Activated T-cell treated with anti-CD3 and anti-CD28 coated beads, Interleukin-2, amount 50 U/mL, for 4 hours (primary cell): Measurements from ENCODE around the gene UBL5. TPM values are rescaled to one million over a fixed set of nuclear protein-coding genes. Genes with fewer than 3 reads are reported as not detected.
"Not testable (repeated sequence)": the region's sequence is repeated elsewhere in the genome, so short reads cannot be mapped to it uniquely, and the experiment has no call there.

Experiments
- ATAC-seq, 2 donors: fragments of 200-7000 bp; cut with Tn5 transposase; one replicate each; pipeline ENCODE4 v1.10.0; 2021
- DNase-seq: peaks from one replicate; pipeline ENCODE4 v3.0.0-alpha.2; 2020
- H3K27me3 Mint-ChIP-seq: one replicate; pipeline ENCODE4 v1.8.0; 2021; ENCODE audit warnings: low read depth, mixed read lengths
- H3K36me3 Mint-ChIP-seq: one replicate; pipeline ENCODE4 v1.8.0; 2022; ENCODE audit warnings: mixed read lengths; ENCODE audit not compliant: insufficient read depth
- H3K4me1 Mint-ChIP-seq: one replicate; pipeline ENCODE4 v1.8.0; 2021; ENCODE audit warnings: low read depth, mixed read lengths
- H3K4me3 Mint-ChIP-seq: one replicate; pipeline ENCODE4 v1.8.0; 2021; ENCODE audit warnings: mild to moderate bottlenecking, moderate library complexity, mixed read lengths
- H3K9me3 Mint-ChIP-seq: one replicate; pipeline ENCODE4 v1.8.0; 2021; ENCODE audit warnings: mixed read lengths
- total RNA-seq, 3 donors: library from RNA; stranded (reverse); gene quantifications; one replicate each; pipeline ENCODE4 v1.2.1, GENCODE V29; 2021

UBL5 gene
- total RNA-seq, 3 donors from 2014 or later, result 323 to 345 (median 343) TPM

DNA sequence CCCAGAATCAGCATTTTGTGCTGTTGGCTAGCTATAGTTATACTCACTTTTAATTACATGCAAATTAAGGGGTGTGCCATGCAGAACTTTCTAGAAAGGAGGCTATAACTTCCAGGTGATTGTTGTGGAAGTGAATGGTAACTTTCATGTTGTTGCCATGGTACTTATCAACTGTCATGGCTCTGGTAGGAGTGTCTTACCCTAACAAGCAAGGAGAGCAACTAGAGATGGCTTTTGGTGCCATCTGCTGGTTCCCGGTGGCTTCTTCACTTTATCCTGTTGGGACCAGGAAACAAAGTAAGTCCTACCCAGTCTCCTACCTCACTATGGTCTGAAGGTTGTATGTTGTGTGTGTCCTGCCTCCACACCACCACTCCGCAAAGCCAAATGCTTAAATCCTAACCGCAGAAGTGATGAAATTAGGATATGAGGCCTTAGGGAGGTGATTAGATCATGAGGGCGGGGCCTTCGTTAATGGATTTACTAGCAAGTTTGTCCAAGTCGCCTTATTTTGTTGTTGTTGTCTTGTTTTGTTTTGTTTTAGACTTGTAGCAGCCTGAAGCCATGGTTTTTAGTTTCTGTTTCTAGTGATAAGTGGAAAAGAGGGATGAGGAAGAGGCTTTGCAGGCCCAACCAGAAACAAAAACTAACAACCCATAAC is 31.5 kb upstream of the UBL5 start:
- DNase-seq, result peak; percentile 77
- Mint-ChIP-seq H3K27me3 (no peaks in the 10 kb centered on the region), H3K9me3 (no peaks in the 10 kb centered on the region), H3K4me3 (no peak overlapping the region), H3K36me3 (no peaks in the 10 kb centered on the region), H3K4me1 (peaks cover 24% of the 10 kb centered on the region)
- ATAC-seq, result peak; percentile 41 to 50

DNA sequence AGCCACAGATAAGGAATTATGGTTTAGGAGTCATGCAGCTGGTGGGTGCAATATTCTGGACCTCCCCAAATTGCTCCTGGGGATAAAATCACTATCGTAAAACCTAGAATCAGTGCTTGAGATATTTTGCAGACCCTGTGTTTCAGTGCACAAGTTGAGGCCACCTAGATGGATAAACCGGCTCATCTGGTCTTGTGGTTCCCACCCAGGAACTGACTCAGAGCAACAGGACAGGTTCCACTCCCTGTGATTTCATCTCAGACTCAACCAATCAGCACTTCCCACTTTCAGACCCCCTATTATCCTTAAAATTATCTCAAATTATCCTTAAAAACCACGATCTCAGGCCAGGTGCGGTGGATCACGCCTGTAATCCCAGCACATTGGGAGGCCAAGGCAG is 29.8 kb upstream of the UBL5 start:
- DNase-seq, result no peak
- no peak for ATAC-seq
- peaks cover 21% of the 10 kb centered on the region for H3K4me1 Mint-ChIP-seq
- H3K4me3 Mint-ChIP-seq, result no peak overlapping the region
- no peaks in the 10 kb centered on the region for H3K36me3 Mint-ChIP-seq
- H3K9me3 Mint-ChIP-seq, result no peaks in the 10 kb centered on the region
- no peaks in the 10 kb centered on the region for H3K27me3 Mint-ChIP-seq

DNA sequence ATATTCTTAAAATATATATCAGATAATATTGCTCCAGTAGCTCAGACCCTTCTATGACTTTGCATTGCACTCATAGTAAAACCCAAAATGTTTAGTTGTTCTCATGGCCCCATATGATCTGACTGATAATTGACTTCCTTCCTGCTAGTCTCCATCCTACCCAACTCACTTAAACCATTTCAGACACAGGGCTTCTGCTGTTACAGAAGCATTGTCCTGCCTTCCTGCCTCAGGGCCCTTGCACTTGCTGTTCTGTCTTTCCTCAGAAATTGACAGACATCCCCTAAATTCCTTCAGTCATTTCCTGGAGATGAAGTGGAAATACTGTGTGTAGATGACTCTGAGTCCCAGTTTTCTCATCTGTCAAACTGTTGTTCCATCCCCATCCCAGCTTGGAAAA is 28.6 kb upstream of the UBL5 start:
- Mint-ChIP-seq H3K9me3 (no peaks in the 10 kb centered on the region), H3K36me3 (no peaks in the 10 kb centered on the region)

DNA sequence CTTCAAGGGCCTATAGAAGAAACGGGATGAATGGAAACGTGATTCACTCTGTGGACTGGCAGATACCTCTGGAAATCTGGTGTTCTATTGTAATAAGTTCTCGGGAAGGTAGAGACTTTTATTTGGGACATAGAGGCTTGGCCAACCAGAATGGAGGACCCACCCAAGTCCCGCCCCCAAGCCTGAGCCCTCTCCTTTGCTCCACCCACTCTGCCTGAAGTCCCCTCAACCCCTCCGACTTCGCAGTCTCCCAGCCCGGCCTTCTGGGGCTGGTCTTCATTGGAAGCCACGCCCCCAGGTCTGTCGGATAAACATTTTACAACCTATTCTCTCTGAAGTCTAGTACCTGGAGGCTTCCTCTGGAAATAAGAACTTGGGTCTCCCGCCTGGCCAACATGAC is 25.7 kb upstream of the UBL5 start:
- no peak for DNase-seq
- Mint-ChIP-seq H3K27me3 (no peaks in the 10 kb centered on the region), H3K9me3 (no peaks in the 10 kb centered on the region), H3K4me3 (no peak overlapping the region), H3K36me3 (no peaks in the 10 kb centered on the region), H3K4me1 (peaks cover 14% of the 10 kb centered on the region)
- ATAC-seq, result no peak

More for the DNA sequence above, 28.6 kb upstream of the UBL5 start:
- DNase-seq (no peak), ATAC-seq (no peak)
- Mint-ChIP-seq H3K4me1 (peaks cover 16% of the 10 kb centered on the region), H3K27me3 (no peaks in the 10 kb centered on the region), H3K4me3 (no peak overlapping the region)

DNA sequence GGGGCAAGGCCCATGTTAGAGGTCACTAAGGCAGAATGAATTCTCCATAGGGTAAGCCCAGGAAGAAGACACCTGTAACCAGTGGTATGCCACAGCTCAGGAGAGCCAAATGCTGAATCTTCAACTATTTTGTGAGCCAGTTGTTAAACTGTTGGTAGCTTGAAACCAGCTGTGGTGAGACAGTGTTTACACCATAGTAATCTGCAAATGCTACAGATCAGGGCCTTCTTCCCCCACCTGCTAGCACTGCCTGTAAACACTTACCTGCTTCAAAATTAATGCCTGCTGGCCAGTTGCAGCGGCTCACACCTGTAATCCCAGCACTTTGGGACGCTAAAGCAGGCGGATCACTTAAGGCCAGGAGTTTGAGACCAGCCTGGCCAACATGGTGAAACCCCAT is 20.9 kb upstream of the UBL5 start:
- no peaks in the 10 kb centered on the region for H3K27me3 Mint-ChIP-seq
- H3K36me3 Mint-ChIP-seq, result peaks cover 10% of the 10 kb centered on the region
- no peak overlapping the region for H3K4me3 Mint-ChIP-seq
- ATAC-seq, result no peak
- DNase-seq, result no peak
- peaks cover 28% of the 10 kb centered on the region for H3K4me1 Mint-ChIP-seq
- no peaks in the 10 kb centered on the region for H3K9me3 Mint-ChIP-seq

DNA sequence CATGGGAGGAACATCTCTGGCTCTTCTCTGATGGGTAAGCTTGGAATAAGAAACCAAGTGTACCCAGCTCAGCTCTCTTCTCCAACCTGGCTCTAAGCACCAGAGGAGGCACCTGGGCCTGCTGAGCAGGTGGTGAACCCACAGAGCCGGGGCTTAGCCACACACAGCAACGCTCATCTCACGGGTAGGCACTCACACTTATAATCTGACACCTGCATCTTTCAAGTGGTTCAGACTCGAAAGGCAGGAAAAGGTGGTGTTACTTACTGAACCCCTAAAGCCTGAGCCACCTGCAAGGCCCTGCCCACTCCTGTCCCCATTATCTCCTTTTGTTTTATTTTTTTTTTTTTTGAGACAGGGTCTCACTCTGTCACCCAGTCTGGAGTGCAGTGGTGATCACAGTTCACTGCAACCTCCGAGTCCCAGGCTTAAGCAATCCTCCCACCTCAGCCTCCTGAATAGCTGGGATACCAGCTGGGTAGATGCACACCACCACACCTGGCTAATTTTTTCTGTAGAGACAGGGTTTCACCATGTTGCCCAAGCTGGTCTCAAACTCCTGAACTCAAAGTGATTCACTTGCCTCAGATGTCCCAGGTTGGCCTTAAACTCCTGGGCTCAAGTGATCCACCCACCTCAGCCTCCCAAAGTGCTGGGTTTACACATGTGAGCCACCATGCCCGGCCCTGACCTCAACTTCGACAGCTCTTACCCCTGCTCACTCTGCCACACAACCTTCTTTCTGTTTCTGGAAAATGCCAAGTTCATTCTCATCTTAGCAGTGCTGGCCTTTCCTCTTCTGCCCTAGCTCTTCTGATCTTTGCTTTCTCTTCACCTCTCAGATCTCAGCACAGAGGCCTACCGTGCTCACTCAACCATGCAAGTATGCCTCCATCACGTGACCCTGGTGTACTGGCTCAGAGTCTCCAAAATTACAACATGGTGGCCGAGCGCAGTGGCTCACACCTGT is 18.6 kb upstream of the UBL5 start:
- no peak for DNase-seq
- Mint-ChIP-seq H3K4me1 (peaks cover 28% of the 10 kb centered on the region), H3K4me3 (peak overlapping the region; percentile 27), H3K9me3 (no peaks in the 10 kb centered on the region), H3K36me3 (peaks cover 10% of the 10 kb centered on the region), H3K27me3 (no peaks in the 10 kb centered on the region)
- ATAC-seq, result peak; percentile 27 to 50

DNA sequence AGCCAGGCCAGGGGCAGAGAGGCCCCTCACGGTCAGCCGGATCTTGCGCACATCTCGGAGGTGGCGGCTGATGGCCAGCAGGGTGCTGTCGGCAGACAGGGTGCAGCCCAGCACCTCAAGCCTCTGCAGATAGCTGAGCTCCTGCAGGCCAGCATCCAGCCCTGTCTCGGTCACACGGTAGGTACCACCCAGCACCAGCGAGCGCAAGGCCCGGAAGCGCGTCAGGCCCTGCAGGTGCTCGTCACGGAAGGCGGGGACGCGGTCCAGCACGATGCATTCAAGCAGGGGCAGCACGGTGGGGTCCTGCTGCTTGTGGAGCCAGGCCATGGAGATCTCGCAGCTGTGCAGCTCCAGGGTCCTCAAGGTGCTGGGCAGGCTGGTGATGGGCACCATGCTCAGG is 16.6 kb upstream of the UBL5 start:
- H3K27me3 Mint-ChIP-seq, result no peaks in the 10 kb centered on the region
- no peaks in the 10 kb centered on the region for H3K9me3 Mint-ChIP-seq
- H3K4me1 Mint-ChIP-seq, result peaks cover 28% of the 10 kb centered on the region
- ATAC-seq (no peak), DNase-seq (no peak)
- H3K4me3 Mint-ChIP-seq, result no peak overlapping the region
- peaks cover 13% of the 10 kb centered on the region for H3K36me3 Mint-ChIP-seq

DNA sequence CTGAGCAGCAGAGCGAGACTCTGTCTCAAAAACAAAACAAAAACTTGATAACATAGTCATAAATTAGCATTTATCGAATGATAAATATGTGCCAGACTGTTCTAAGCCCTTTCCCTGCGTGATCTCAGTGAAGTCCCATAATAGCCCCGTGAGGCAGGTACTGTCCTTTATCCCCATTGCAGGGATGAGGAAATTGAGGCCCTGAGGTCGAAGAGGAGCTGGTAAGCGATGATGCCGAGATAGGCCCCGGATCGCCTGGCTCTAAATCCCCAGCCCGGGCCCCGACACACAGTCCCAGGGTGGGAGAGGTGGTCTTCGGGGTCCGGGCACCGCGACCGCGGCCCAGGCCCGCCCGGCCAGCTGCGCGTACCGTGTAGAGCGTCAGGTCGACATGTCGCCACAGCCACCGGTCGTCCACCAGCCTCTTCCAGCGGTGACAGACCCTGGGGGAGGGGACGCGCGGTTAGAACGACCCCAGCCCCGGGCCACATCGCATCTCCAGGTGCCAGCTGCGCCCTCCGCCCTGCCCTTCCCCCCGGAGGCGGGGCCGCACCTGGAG is 9.5 kb upstream of the UBL5 start:
- ATAC-seq (no peak), DNase-seq (no peak)
- Mint-ChIP-seq H3K9me3 (no peaks in the 10 kb centered on the region), H3K27me3 (no peaks in the 10 kb centered on the region), H3K4me1 (peaks cover 28% of the 10 kb centered on the region), H3K36me3 (peaks cover 9% of the 10 kb centered on the region), H3K4me3 (peak overlapping the region; percentile 91)

DNA sequence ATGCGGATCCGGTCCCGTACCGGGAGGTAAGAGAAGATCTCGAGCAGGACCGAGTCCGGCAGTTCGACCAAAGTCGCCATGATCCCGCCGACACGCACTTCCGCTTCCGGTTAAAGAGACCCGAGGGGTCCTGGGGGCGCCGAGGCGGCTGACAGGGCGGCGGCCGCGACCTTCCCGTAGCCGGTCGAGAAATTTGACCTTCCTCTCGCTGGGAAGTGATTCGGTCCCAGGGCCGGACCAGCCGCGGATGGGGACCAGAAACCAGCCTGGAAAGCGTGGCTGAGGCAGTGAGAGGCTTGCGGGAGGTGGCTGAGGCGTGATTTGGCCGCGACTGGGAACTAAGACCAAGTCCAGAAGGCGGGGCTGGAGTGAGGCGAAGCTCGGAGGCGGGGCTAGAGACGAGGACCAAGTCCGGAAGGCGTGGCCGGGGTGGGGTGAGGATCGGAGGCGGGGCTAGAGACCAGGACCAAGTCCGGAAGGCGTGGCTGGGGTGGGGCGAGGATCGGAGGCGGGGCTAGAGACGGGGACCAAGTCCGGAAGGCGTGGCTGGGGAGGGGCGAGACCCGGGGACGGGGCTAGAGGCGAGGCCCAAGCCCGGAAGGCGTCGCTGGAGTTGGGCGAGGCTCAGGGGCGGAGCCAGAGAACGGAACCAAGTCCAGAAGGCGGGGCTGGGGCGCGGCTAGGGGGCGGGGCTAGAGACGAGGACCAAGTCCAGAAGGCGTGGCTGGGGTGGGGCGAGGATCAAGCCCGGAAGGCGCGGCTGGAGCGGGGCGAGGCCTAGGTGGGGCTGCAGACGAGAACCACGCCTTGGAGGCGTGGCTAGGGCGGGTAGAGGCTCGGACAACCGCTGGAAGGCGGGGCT is 8.8 kb upstream of the UBL5 start, which contains the start of gene FBXL12:
Gene FBXL12, minus strand, starts transcription at position 346 of the 862 bp plus-strand sequence. Its CDS starts 266 bp downstream, at position 80.
- H3K27me3 Mint-ChIP-seq, result no peaks in the 10 kb centered on the region
- H3K36me3 Mint-ChIP-seq, result peaks cover 9% of the 10 kb centered on the region
- H3K4me1 Mint-ChIP-seq, result peaks cover 28% of the 10 kb centered on the region
- peak; percentile 100 for DNase-seq
- ATAC-seq, result peak; percentile 93
- peak within 1 kb of the TSS; percentile 91 for H3K4me3 Mint-ChIP-seq
- H3K9me3 Mint-ChIP-seq, result no peaks in the 10 kb centered on the region

DNA sequence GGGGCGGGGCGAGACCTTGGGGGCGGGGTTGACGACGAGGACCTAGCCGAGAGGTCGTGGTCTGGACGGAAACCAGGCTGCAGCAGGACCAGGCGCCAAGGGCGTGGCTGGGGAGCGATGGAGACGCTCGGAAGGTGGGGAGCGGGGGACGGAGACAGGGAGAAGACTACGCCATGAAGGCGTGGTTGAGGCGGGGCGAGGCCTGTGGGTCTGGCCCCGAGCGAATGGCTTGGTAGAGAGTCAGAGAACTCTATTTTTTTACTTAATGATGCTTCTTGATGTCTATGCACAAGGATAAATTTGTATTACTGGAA is 8.2 kb upstream of the UBL5 start:
- Mint-ChIP-seq H3K27me3 (no peaks in the 10 kb centered on the region), H3K9me3 (no peaks in the 10 kb centered on the region), H3K4me3 (peak overlapping the region; percentile 91), H3K4me1 (peaks cover 28% of the 10 kb centered on the region), H3K36me3 (peaks cover 9% of the 10 kb centered on the region)
- no peak for DNase-seq
- no peak for ATAC-seq

DNA sequence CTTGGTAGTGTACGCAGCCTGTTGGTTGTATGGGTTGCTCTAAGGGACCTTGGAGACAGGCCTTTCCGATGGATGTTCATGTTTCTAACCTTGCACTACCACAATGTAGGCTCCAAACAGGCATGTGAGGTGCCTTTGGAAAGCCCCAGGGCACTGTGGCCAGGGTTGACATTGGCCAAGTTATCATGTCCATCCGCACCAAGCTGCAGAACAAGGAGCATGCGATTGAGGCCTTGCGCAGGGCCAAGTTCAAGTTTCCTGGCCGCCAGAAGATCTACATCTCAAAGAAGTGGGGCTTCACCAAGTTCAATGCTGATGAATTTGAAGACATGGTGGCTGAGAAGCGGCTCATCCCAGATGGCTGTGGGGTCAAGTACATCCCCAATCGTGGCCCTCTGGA is 7.7 kb upstream of the UBL5 start:
- not testable (repeated sequence) for H3K36me3 Mint-ChIP-seq, H3K9me3 Mint-ChIP-seq, H3K27me3 Mint-ChIP-seq, DNase-seq, ATAC-seq
- peaks cover 28% of the 10 kb centered on the region for H3K4me1 Mint-ChIP-seq
- peak overlapping the region; percentile 91 for H3K4me3 Mint-ChIP-seq

DNA sequence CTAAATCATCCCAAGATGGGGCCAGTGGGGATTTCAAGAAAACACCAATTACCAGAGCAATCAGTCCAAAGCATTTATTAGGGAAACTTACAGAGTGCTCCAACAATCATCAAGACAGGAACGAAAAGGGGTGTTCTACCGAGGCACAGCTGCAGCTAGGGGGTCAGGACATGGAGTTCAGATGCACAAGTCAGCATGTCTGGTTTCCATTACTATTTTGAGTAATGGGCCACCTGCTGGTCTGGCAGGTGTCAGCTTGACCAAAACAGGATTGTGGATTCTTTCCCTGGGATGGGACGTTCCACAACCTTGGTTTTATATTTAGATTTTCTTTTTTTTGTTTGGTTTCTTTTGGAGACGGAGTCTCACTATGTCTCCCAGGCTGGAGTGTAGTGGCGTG is 3.9 kb upstream of the UBL5 start:
- no peak overlapping the region for H3K4me3 Mint-ChIP-seq
- ATAC-seq (no peak), DNase-seq (no peak)
- peaks cover 27% of the 10 kb centered on the region for H3K4me1 Mint-ChIP-seq
- no peaks in the 10 kb centered on the region for H3K9me3 Mint-ChIP-seq
- H3K36me3 Mint-ChIP-seq, result peaks cover 4% of the 10 kb centered on the region
- no peaks in the 10 kb centered on the region for H3K27me3 Mint-ChIP-seq

DNA sequence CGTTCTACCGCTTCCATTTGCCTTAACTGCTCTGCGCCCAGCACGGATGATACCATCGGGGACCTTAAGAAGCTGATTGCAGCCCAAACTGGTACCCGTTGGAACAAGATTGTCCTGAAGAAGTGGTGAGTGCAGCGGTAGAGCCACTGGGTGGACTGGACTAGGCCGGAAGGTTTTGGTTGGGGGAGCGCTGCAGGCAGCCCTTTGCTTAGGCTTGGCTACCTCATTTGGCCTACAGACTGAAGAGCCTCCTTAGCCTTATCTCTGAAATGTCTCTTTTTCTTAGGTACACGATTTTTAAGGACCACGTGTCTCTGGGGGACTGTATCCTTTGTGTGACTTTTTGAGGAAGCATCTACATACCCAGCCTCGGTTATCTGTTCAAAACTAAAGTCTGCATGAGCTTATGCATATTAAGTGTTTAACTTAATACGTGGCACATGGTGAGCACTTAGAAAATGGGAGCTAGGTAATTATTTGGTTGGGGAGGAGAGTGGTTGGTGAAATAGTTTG is 889 bp downstream of the UBL5 start:
- Mint-ChIP-seq H3K9me3 (no peaks in the 10 kb centered on the region), H3K36me3 (peaks cover 11% of the 10 kb centered on the region), H3K4me3 (peak overlapping the region; percentile 99), H3K4me1 (peaks cover 20% of the 10 kb centered on the region), H3K27me3 (no peaks in the 10 kb centered on the region)
- no peak for DNase-seq
- no peak for ATAC-seq

DNA sequence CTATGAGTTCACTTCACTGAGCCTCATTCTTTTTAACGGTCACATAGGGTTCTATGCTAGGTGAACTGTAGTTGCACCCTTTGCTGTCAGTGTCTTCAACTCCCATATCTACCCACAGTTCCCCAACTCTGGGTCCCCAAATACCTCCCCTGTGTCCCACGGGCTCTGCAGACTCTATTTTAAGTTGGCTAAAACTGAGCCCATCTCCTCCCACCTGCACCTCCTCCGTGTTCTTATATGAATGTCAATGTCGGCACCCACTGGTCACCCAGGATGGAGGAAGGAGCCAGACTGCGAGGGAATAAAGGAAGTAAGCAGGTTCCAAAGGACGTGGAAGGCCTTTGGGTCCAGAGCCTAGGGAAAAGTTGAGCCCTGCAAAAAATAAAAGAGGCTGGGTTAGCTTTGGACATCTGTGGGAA is 6.6 kb downstream of the UBL5 start:
- Mint-ChIP-seq H3K27me3 (no peaks in the 10 kb centered on the region), H3K4me3 (peak overlapping the region; percentile 89), H3K4me1 (peaks cover 15% of the 10 kb centered on the region), H3K9me3 (no peaks in the 10 kb centered on the region), H3K36me3 (peaks cover 7% of the 10 kb centered on the region)
- ATAC-seq (no peak), DNase-seq (no peak)
